IMR-90 (cell line): ENCODE results near the gene CROCC. TPM values are rescaled to one million over a fixed set of nuclear protein-coding genes. Genes with fewer than 3 reads are reported as not detected.

ENCODE experiments used
- ATAC-seq: fragments of 200-7000 bp; cut with Tn5 transposase; 2 replicates; pipeline ENCODE4 v1.9.1; 2020; ENCODE audit warnings: low read depth, mild to moderate bottlenecking, moderate library complexity
- BruUV-seq: library from RNA; stranded (reverse); fragments of 400-500 nt; replicated peaks from 2 replicates; lab custom pipeline; 2021; lab: Mats Ljungman, UMichigan
- CTCF ChIA-PET: fragments of 300-600 bp; formaldehyde crosslinking; extraction: SDS; loops from one replicate; lab custom pipeline; 2021; ENCODE audit warnings: antibody characterized with exemption; lab: Yijun Ruan, JAX
- POLR2A ChIA-PET: fragments of 300-600 bp; sonication (Branson Sonifier 250); formaldehyde crosslinking; loops from one replicate; lab custom pipeline; 2022; ENCODE audit warnings: antibody characterized with exemption; ENCODE audit not compliant: unreplicated experiment; lab: Charles Lee
- DNase-seq: peaks from one replicate; pipeline ENCODE4 v3.0.0; 2013
- H2AFZ ChIP-seq: replicated peaks from 2 replicates; pipeline ENCODE3; 2013; ENCODE audit warnings: low read length, mild to moderate bottlenecking; ENCODE audit not compliant: poor library complexity
- H2AK5ac ChIP-seq: 2 replicates; pipeline ENCODE4 v1.6.1; 2013; ENCODE audit warnings: low read depth, low read length, inconsistent platforms
- H2AK9ac ChIP-seq: replicated peaks from 2 replicates; pipeline ENCODE3; 2013; ENCODE audit warnings: mild to moderate bottlenecking, low read depth, low read length, moderate library complexity; ENCODE audit not compliant: poor library complexity
- H2BK120ac ChIP-seq: 2 replicates; pipeline ENCODE4 v1.6.1; 2013; ENCODE audit warnings: low read depth, low read length, inconsistent platforms
- H2BK15ac ChIP-seq: 3 replicates; pipeline ENCODE4 v1.6.1; 2013; ENCODE audit warnings: low read depth, low read length, inconsistent platforms
- H2BK20ac ChIP-seq: 2 replicates; pipeline ENCODE4 v1.6.1; 2013; ENCODE audit warnings: low read depth, mild to moderate bottlenecking, inconsistent platforms, low read length, moderate library complexity
- H2BK5ac ChIP-seq: 2 replicates; pipeline ENCODE4 v1.6.1; 2013; ENCODE audit warnings: mild to moderate bottlenecking, low read depth, low read length, inconsistent platforms; ENCODE audit not compliant: poor library complexity, severe bottlenecking
- H3K14ac ChIP-seq: replicated peaks from 2 replicates; pipeline ENCODE4 v1.6.1; 2013; ENCODE audit warnings: low read depth, low read length, inconsistent platforms
- H3K18ac ChIP-seq: 2 replicates; pipeline ENCODE4 v1.6.1; 2013; ENCODE audit warnings: low read depth, low read length, control low read depth
- H3K23ac ChIP-seq: 2 replicates; pipeline ENCODE4 v1.6.1; 2013; ENCODE audit warnings: low read depth, low read length, inconsistent platforms
- H3K27ac ChIP-seq: 2 replicates; pipeline ENCODE4 v1.5.1; 2013; ENCODE audit warnings: mild to moderate bottlenecking, control low read depth, low read length; ENCODE audit not compliant: insufficient read depth
- H3K27me3 ChIP-seq: 2 replicates; pipeline ENCODE4 v1.6.1; 2013; ENCODE audit warnings: low read length; ENCODE audit not compliant: control insufficient read depth, insufficient read depth
- H3K36me3 ChIP-seq: 2 replicates; pipeline ENCODE4 v1.6.1; 2013; ENCODE audit warnings: low read length, mixed read lengths; ENCODE audit not compliant: control insufficient read depth, insufficient read depth
- H3K4ac ChIP-seq: 2 replicates; pipeline ENCODE4 v1.6.1; 2013; ENCODE audit warnings: low read depth, low read length, inconsistent platforms
- H3K4me1 ChIP-seq: 2 replicates; pipeline ENCODE4 v1.6.1; 2013; ENCODE audit warnings: low read length, mixed read lengths; ENCODE audit not compliant: control insufficient read depth, insufficient read depth
- H3K4me2 ChIP-seq: 2 replicates; pipeline ENCODE4 v1.6.1; 2013; ENCODE audit warnings: low read depth, mild to moderate bottlenecking, control low read depth, low read length, moderate library complexity
- H3K4me3 ChIP-seq: 2 replicates; pipeline ENCODE4 v1.5.1; 2013; ENCODE audit warnings: low read depth, mild to moderate bottlenecking, control low read depth, low read length, moderate library complexity; ENCODE audit not compliant: insufficient read depth
- H3K56ac ChIP-seq: 2 replicates; pipeline ENCODE4 v1.6.1; 2013; ENCODE audit warnings: low read length, inconsistent platforms; ENCODE audit not compliant: insufficient read depth; ENCODE audit errors: extremely low read depth
- H3K79me1 ChIP-seq, 2 experiments: 2 replicates each; pipeline ENCODE4 v1.6.1; 2013; ENCODE audit warnings: low read length in 2 of 2, inconsistent platforms in 1 of 2, low read depth in 1 of 2
- H3K9ac ChIP-seq: 2 replicates; pipeline ENCODE4 v1.6.1; 2013; ENCODE audit warnings: low read depth, low read length, control low read depth
- H3K9me1 ChIP-seq: 2 replicates; pipeline ENCODE4 v1.6.1; 2013; ENCODE audit warnings: low read length, inconsistent platforms; ENCODE audit not compliant: insufficient read depth
- H3K9me3 ChIP-seq: 2 replicates; pipeline ENCODE4 v1.6.1; 2013; ENCODE audit warnings: low read length; ENCODE audit not compliant: control insufficient read depth, insufficient read depth
- H4K20me1 ChIP-seq: 2 replicates; pipeline ENCODE4 v1.6.1; 2013; ENCODE audit warnings: low read length, inconsistent platforms; ENCODE audit not compliant: insufficient read depth
- H4K5ac ChIP-seq: 2 replicates; pipeline ENCODE4 v1.6.1; 2013; ENCODE audit warnings: mild to moderate bottlenecking, low read depth, low read length, control low read depth
- H4K8ac ChIP-seq, 2 experiments: 2 replicates each; pipeline ENCODE4 v1.6.1; 2013; ENCODE audit warnings: low read depth in 2 of 2, low read length in 2 of 2, control low read depth in 1 of 2, inconsistent platforms in 1 of 2
- H4K91ac ChIP-seq: 2 replicates; pipeline ENCODE4 v1.6.1; 2013; ENCODE audit warnings: low read depth, low read length, inconsistent platforms; ENCODE audit not compliant: insufficient read depth
- BHLHE40 ChIP-seq: fragments of 150-350 bp; IDR thresholded peaks from 2 replicates; pipeline ENCODE4 v1.6.1; 2016; ENCODE audit warnings: mild to moderate bottlenecking, low read depth, low read length
- CEBPB ChIP-seq: IDR thresholded peaks from 2 replicates; pipeline ENCODE4 v1.6.1; 2012; ENCODE audit warnings: low read depth, low read length, improper control_type of control experiment
- CHD1 ChIP-seq: IDR thresholded peaks from 2 replicates; pipeline ENCODE4 v1.6.1; 2012; ENCODE audit warnings: low read depth, low read length, improper control_type of control experiment
- CTCF ChIP-seq: conservative IDR thresholded peaks from 2 replicates; pipeline ENCODE4 v1.5.1; 2012; ENCODE audit warnings: mild to moderate bottlenecking, low read depth, low read length, improper control_type of control experiment
- ELK1 ChIP-seq: fragments of 150-350 bp; IDR thresholded peaks from 2 replicates; pipeline ENCODE4 v1.6.1; 2016; ENCODE audit warnings: low read depth, mild to moderate bottlenecking, low read length, moderate library complexity, borderline replicate concordance
- FOS ChIP-seq: fragments of 150-350 bp; IDR thresholded peaks from 2 replicates; pipeline ENCODE4 v1.6.1; 2016; ENCODE audit warnings: low read depth, low read length
- MAFK ChIP-seq: IDR thresholded peaks from 2 replicates; pipeline ENCODE4 v1.6.1; 2012; ENCODE audit warnings: low read depth, low read length, improper control_type of control experiment
- MAZ ChIP-seq: IDR thresholded peaks from 2 replicates; pipeline ENCODE4 v1.6.1; 2012; ENCODE audit warnings: low read depth, mild to moderate bottlenecking, low read length, improper control_type of control experiment, moderate library complexity, borderline replicate concordance
- MXI1 ChIP-seq: IDR thresholded peaks from 2 replicates; pipeline ENCODE4 v1.6.1; 2012; ENCODE audit warnings: low read depth, mild to moderate bottlenecking, low read length, moderate library complexity, borderline replicate concordance
- NFE2L2 ChIP-seq: fragments of 150-350 bp; IDR thresholded peaks from 2 replicates; pipeline ENCODE4 v1.6.1; 2016; ENCODE audit warnings: low read depth, mild to moderate bottlenecking, low read length
- POLR2A ChIP-seq: IDR thresholded peaks from 2 replicates; pipeline ENCODE4 v1.6.1; 2012; ENCODE audit warnings: mild to moderate bottlenecking, low read depth, low read length
- RAD21 ChIP-seq: IDR thresholded peaks from 2 replicates; pipeline ENCODE4 v1.6.1; 2012; ENCODE audit warnings: low read length, improper control_type of control experiment
- RCOR1 ChIP-seq: IDR thresholded peaks from 2 replicates; pipeline ENCODE4 v1.6.1; 2012; ENCODE audit warnings: mild to moderate bottlenecking, low read length, improper control_type of control experiment; ENCODE audit not compliant: insufficient replicate concordance
- RFX5 ChIP-seq: IDR thresholded peaks from 2 replicates; pipeline ENCODE4 v1.8.0; 2012; ENCODE audit warnings: low read depth, mild to moderate bottlenecking, low read length, moderate library complexity
- SMC3 ChIP-seq: fragments of 150-350 bp; IDR thresholded peaks from 2 replicates; pipeline ENCODE4 v1.6.1; 2016; ENCODE audit warnings: low read depth, mild to moderate bottlenecking, antibody characterized with exemption, low read length, moderate library complexity
- USF2 ChIP-seq: fragments of 150-350 bp; IDR thresholded peaks from 2 replicates; pipeline ENCODE4 v1.6.1; 2017; ENCODE audit warnings: mild to moderate bottlenecking, antibody characterized with exemption, low read length, low read depth
- WGBS, 2 experiments: methylation state at CpG; one replicate each; pipeline versions ENCODE4 v1.1.5 to v1.1.7; 2013; ENCODE audit warnings: missing lambda C conversion rate in 2 of 2; ENCODE audit not compliant: insufficient read length in 1 of 2; ENCODE audit errors: extremely low coverage in 2 of 2; 5-methylcytosine and 5-hydroxymethylcytosine counted together
- dilution Hi-C: fragments of 300-500 bp; cut with HindIII; formaldehyde crosslinking; loops from one replicate; pipeline ENCODE4 v1.14.3; 2018; ENCODE audit warnings: low sequenced_read_pairs; ENCODE audit not compliant: unreplicated experiment
- in situ Hi-C: fragments of 300-500 bp; cut with MboI; formaldehyde crosslinking; loops from 3 replicates; pipeline ENCODE4 v1.14.3; 2019; ENCODE audit warnings: low sequenced_read_pairs, inconsistent platforms, mixed read lengths
- intact Hi-C: fragments of 100-400 bp; cut with micrococcal nuclease; formaldehyde crosslinking; loops from 2 replicates; pipeline ENCODE4 v1.10.0; 2022
- polyA plus RNA-seq, 3 experiments: library from polyadenylated mRNA; depleted of rRNA; stranded (reverse); fragments of >200 nt; gene quantifications; 2 replicates each; pipeline ENCODE4 v1.2.3, GENCODE V29; 2012; ENCODE audit warnings: low replicate concordance in 1 of 3
- total RNA-seq: library from RNA; depleted of rRNA; stranded (reverse); fragments of >200 nt; gene quantifications from 2 replicates; pipeline ENCODE4 v1.2.3, GENCODE V29; 2012

CROCC gene
- total and polyA plus RNA-seq, 2 of the 4 experiments (the other 2 are of a cell fraction) = 7.5 to 13.7 TPM

- Histone ChIP-seq H3K27ac (no peak overlapping the region), H4K8ac (no peak overlapping the region), H2AFZ (no peak overlapping the region), H3K9me3 (no peaks in the 10 kb centered on the region), H2BK120ac (no peak overlapping the region), H2AK5ac (no peak overlapping the region), H2BK20ac (no peak overlapping the region), H3K14ac (no peak overlapping the region), H3K79me1 (no peaks in the 10 kb centered on the region), H3K4me1 (peaks cover under 1% of the 10 kb centered on the region; the same call in 1 of the 2 replicates), H3K4me2 (no peak overlapping the region), H2BK5ac (no peak overlapping the region), H3K56ac (no peak overlapping the region), H3K9ac (no peak overlapping the region), H2BK15ac (no peak overlapping the region), H3K18ac (no peak overlapping the region), H2AK9ac (no peak overlapping the region), H3K36me3 (peaks cover 13% of the 10 kb centered on the region), H3K23ac (no peak overlapping the region), H4K91ac (no peak overlapping the region), H4K5ac (no peak overlapping the region), H3K4me3 (no peak overlapping the region), H3K4ac (no peak overlapping the region), H3K9me1 (no peaks in the 10 kb centered on the region), H3K27me3 (no peaks in the 10 kb centered on the region), H4K20me1 (no peaks in the 10 kb centered on the region)
- 90% methylated on average over 11 of the region's 22 CpGs; no CpG with 5 or more reads in 1 of the 2 experiments for WGBS, 2 experiments
- intact Hi-C loops = no loop called here
- no peak for TF ChIP-seq MXI1
- no peak for TF ChIP-seq RFX5
- TF ChIP-seq MAZ = no peak
- no peak for TF ChIP-seq RCOR1
- TF ChIP-seq NFE2L2 = no peak
- no peak for TF ChIP-seq CTCF
- no peak for TF ChIP-seq USF2
- TF ChIP-seq CHD1 = no peak
- TF ChIP-seq FOS = no peak
- TF ChIP-seq BHLHE40 = no peak
- no peak for TF ChIP-seq ELK1
- TF ChIP-seq SMC3 = no peak
- no peak for TF ChIP-seq CEBPB
- no peak for TF ChIP-seq POLR2A
- no peak for TF ChIP-seq RAD21
- no peak for TF ChIP-seq MAFK
- dilution Hi-C loops = no loop called here
- ChIA-PET CTCF (no interaction called here), POLR2A (no interaction called here)
- DNase-seq (no peak), ATAC-seq (no peak)
- no TSS peak for BruUV-seq
- in situ Hi-C loops = no loop called here
These were observed 68.1 kb downstream of the CROCC start for GRCh38 chr1:16989676-16990391.
